IMR-90 (cell line): ENCODE data around the gene KIF21A. TPM values are rescaled to one million over a fixed set of nuclear protein-coding genes. Genes with fewer than 3 reads are reported as not detected.

Experiments
- ATAC-seq: fragments of 200-7000 bp; cut with Tn5 transposase; 2 replicates; pipeline ENCODE4 v1.9.1; 2020; ENCODE audit warnings: low read depth, mild to moderate bottlenecking, moderate library complexity
- BruUV-seq: library from RNA; stranded (reverse); fragments of 400-500 nt; replicated peaks from 2 replicates; lab custom pipeline; 2021; lab: Mats Ljungman, UMichigan
- CTCF ChIA-PET: fragments of 300-600 bp; formaldehyde crosslinking; extraction: SDS; loops from one replicate; lab custom pipeline; 2021; ENCODE audit warnings: antibody characterized with exemption; lab: Yijun Ruan, JAX
- POLR2A ChIA-PET: fragments of 300-600 bp; sonication (Branson Sonifier 250); formaldehyde crosslinking; loops from one replicate; lab custom pipeline; 2022; ENCODE audit warnings: antibody characterized with exemption; ENCODE audit not compliant: unreplicated experiment; lab: Charles Lee
- DNase-seq: peaks from one replicate; pipeline ENCODE4 v3.0.0; 2013
- H2AFZ ChIP-seq: replicated peaks from 2 replicates; pipeline ENCODE3; 2013; ENCODE audit warnings: low read length, mild to moderate bottlenecking; ENCODE audit not compliant: poor library complexity
- H2AK5ac ChIP-seq: 2 replicates; pipeline ENCODE4 v1.6.1; 2013; ENCODE audit warnings: low read depth, low read length, inconsistent platforms
- H2AK9ac ChIP-seq: replicated peaks from 2 replicates; pipeline ENCODE3; 2013; ENCODE audit warnings: mild to moderate bottlenecking, low read depth, low read length, moderate library complexity; ENCODE audit not compliant: poor library complexity
- H2BK120ac ChIP-seq: 2 replicates; pipeline ENCODE4 v1.6.1; 2013; ENCODE audit warnings: low read depth, low read length, inconsistent platforms
- H2BK15ac ChIP-seq: 3 replicates; pipeline ENCODE4 v1.6.1; 2013; ENCODE audit warnings: low read depth, low read length, inconsistent platforms
- H2BK20ac ChIP-seq: 2 replicates; pipeline ENCODE4 v1.6.1; 2013; ENCODE audit warnings: low read depth, mild to moderate bottlenecking, inconsistent platforms, low read length, moderate library complexity
- H2BK5ac ChIP-seq: 2 replicates; pipeline ENCODE4 v1.6.1; 2013; ENCODE audit warnings: mild to moderate bottlenecking, low read depth, low read length, inconsistent platforms; ENCODE audit not compliant: poor library complexity, severe bottlenecking
- H3K14ac ChIP-seq: replicated peaks from 2 replicates; pipeline ENCODE4 v1.6.1; 2013; ENCODE audit warnings: low read depth, low read length, inconsistent platforms
- H3K18ac ChIP-seq: 2 replicates; pipeline ENCODE4 v1.6.1; 2013; ENCODE audit warnings: low read depth, low read length, control low read depth
- H3K23ac ChIP-seq: 2 replicates; pipeline ENCODE4 v1.6.1; 2013; ENCODE audit warnings: low read depth, low read length, inconsistent platforms
- H3K27ac ChIP-seq: 2 replicates; pipeline ENCODE4 v1.5.1; 2013; ENCODE audit warnings: mild to moderate bottlenecking, control low read depth, low read length; ENCODE audit not compliant: insufficient read depth
- H3K27me3 ChIP-seq: 2 replicates; pipeline ENCODE4 v1.6.1; 2013; ENCODE audit warnings: low read length; ENCODE audit not compliant: control insufficient read depth, insufficient read depth
- H3K36me3 ChIP-seq: 2 replicates; pipeline ENCODE4 v1.6.1; 2013; ENCODE audit warnings: low read length, mixed read lengths; ENCODE audit not compliant: control insufficient read depth, insufficient read depth
- H3K4ac ChIP-seq: 2 replicates; pipeline ENCODE4 v1.6.1; 2013; ENCODE audit warnings: low read depth, low read length, inconsistent platforms
- H3K4me1 ChIP-seq: 2 replicates; pipeline ENCODE4 v1.6.1; 2013; ENCODE audit warnings: low read length, mixed read lengths; ENCODE audit not compliant: control insufficient read depth, insufficient read depth
- H3K4me2 ChIP-seq: 2 replicates; pipeline ENCODE4 v1.6.1; 2013; ENCODE audit warnings: low read depth, mild to moderate bottlenecking, control low read depth, low read length, moderate library complexity
- H3K4me3 ChIP-seq: 2 replicates; pipeline ENCODE4 v1.5.1; 2013; ENCODE audit warnings: low read depth, mild to moderate bottlenecking, control low read depth, low read length, moderate library complexity; ENCODE audit not compliant: insufficient read depth
- H3K56ac ChIP-seq: 2 replicates; pipeline ENCODE4 v1.6.1; 2013; ENCODE audit warnings: low read length, inconsistent platforms; ENCODE audit not compliant: insufficient read depth; ENCODE audit errors: extremely low read depth
- H3K79me1 ChIP-seq, 2 experiments: 2 replicates each; pipeline ENCODE4 v1.6.1; 2013; ENCODE audit warnings: low read length in 2 of 2, inconsistent platforms in 1 of 2, low read depth in 1 of 2
- H3K9ac ChIP-seq: 2 replicates; pipeline ENCODE4 v1.6.1; 2013; ENCODE audit warnings: low read depth, low read length, control low read depth
- H3K9me1 ChIP-seq: 2 replicates; pipeline ENCODE4 v1.6.1; 2013; ENCODE audit warnings: low read length, inconsistent platforms; ENCODE audit not compliant: insufficient read depth
- H3K9me3 ChIP-seq: 2 replicates; pipeline ENCODE4 v1.6.1; 2013; ENCODE audit warnings: low read length; ENCODE audit not compliant: control insufficient read depth, insufficient read depth
- H4K20me1 ChIP-seq: 2 replicates; pipeline ENCODE4 v1.6.1; 2013; ENCODE audit warnings: low read length, inconsistent platforms; ENCODE audit not compliant: insufficient read depth
- H4K5ac ChIP-seq: 2 replicates; pipeline ENCODE4 v1.6.1; 2013; ENCODE audit warnings: mild to moderate bottlenecking, low read depth, low read length, control low read depth
- H4K8ac ChIP-seq, 2 experiments: 2 replicates each; pipeline ENCODE4 v1.6.1; 2013; ENCODE audit warnings: low read depth in 2 of 2, low read length in 2 of 2, control low read depth in 1 of 2, inconsistent platforms in 1 of 2
- H4K91ac ChIP-seq: 2 replicates; pipeline ENCODE4 v1.6.1; 2013; ENCODE audit warnings: low read depth, low read length, inconsistent platforms; ENCODE audit not compliant: insufficient read depth
- BHLHE40 ChIP-seq: fragments of 150-350 bp; IDR thresholded peaks from 2 replicates; pipeline ENCODE4 v1.6.1; 2016; ENCODE audit warnings: mild to moderate bottlenecking, low read depth, low read length
- RAD21 ChIP-seq: IDR thresholded peaks from 2 replicates; pipeline ENCODE4 v1.6.1; 2012; ENCODE audit warnings: low read length, improper control_type of control experiment
- WGBS, 2 experiments: methylation state at CpG; one replicate each; pipeline versions ENCODE4 v1.1.5 to v1.1.7; 2013; ENCODE audit warnings: missing lambda C conversion rate in 2 of 2; ENCODE audit not compliant: insufficient read length in 1 of 2; ENCODE audit errors: extremely low coverage in 2 of 2; 5-methylcytosine and 5-hydroxymethylcytosine counted together
- dilution Hi-C: fragments of 300-500 bp; cut with HindIII; formaldehyde crosslinking; loops from one replicate; pipeline ENCODE4 v1.14.3; 2018; ENCODE audit warnings: low sequenced_read_pairs; ENCODE audit not compliant: unreplicated experiment
- in situ Hi-C: fragments of 300-500 bp; cut with MboI; formaldehyde crosslinking; loops from 3 replicates; pipeline ENCODE4 v1.14.3; 2019; ENCODE audit warnings: low sequenced_read_pairs, inconsistent platforms, mixed read lengths
- intact Hi-C: fragments of 100-400 bp; cut with micrococcal nuclease; formaldehyde crosslinking; loops from 2 replicates; pipeline ENCODE4 v1.10.0; 2022
- polyA plus RNA-seq, 3 experiments: library from polyadenylated mRNA; depleted of rRNA; stranded (reverse); fragments of >200 nt; gene quantifications; 2 replicates each; pipeline ENCODE4 v1.2.3, GENCODE V29; 2012; ENCODE audit warnings: low replicate concordance in 1 of 3
- total RNA-seq: library from RNA; depleted of rRNA; stranded (reverse); fragments of >200 nt; gene quantifications from 2 replicates; pipeline ENCODE4 v1.2.3, GENCODE V29; 2012
- TF ChIP-seq, protein P1 (sequence below): fragments of 150-350 bp; IDR thresholded peaks from 2 replicates; pipeline ENCODE4 v1.6.1; 2016; ENCODE audit warnings: low read depth, mild to moderate bottlenecking, low read length, moderate library complexity, borderline replicate concordance
- TF ChIP-seq, protein P2 (sequence below): fragments of 150-350 bp; IDR thresholded peaks from 2 replicates; pipeline ENCODE4 v1.6.1; 2017; ENCODE audit warnings: mild to moderate bottlenecking, antibody characterized with exemption, low read length, low read depth

Gene KIF21A
- total and polyA plus RNA-seq, 2 of the 4 experiments (the other 2 are of a cell fraction), result 0.38 to 1.1 TPM

DNA sequence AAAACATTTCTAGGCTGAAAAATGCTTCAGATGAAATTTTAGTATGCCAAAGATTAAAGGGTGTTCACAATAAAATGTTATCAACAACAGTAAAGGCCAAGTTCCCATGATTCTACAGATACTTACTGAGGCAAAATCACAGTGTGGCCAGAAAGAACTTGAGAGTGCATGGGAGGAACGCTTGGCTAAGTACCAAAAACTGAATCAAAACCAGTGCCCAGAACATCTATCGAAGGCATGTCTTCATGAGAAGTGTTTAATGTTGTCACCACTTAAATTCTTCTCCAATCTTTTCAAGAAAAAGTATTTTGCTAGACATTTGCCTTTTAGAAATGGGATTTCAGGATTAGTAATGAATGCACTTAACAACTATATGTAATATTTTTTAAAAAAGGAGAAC lies 41.5 kb downstream of the KIF21A start:
- no TSS peak for BruUV-seq
- H2AK9ac ChIP-seq, result no peak overlapping the region
- H4K91ac ChIP-seq, result no peak overlapping the region
- no peak overlapping the region for H2BK15ac ChIP-seq
- no peak overlapping the region for H4K8ac ChIP-seq
- ChIA-PET CTCF (no interaction called here), POLR2A (no interaction called here)
- H3K56ac ChIP-seq, result no peak overlapping the region
- no peak overlapping the region for H2BK5ac ChIP-seq
- WGBS, 2 experiments, result no CpG with 5 or more reads among the region's 2 CpGs
- no peaks in the 10 kb centered on the region for H3K4me1 ChIP-seq
- intact Hi-C loops (no loop called here), in situ Hi-C loops (no loop called here), dilution Hi-C loops (no loop called here)
- no peak overlapping the region for H3K27ac ChIP-seq
- no peaks in the 10 kb centered on the region for H3K36me3 ChIP-seq
- no peak overlapping the region for H4K5ac ChIP-seq
- H2BK20ac ChIP-seq, result no peak overlapping the region
- H3K27me3 ChIP-seq, result no peaks in the 10 kb centered on the region
- DNase-seq, result no peak
- H2AFZ ChIP-seq, result no peak overlapping the region
- no peak overlapping the region for H3K4ac ChIP-seq
- H3K9me3 ChIP-seq, result no peaks in the 10 kb centered on the region
- H3K9me1 ChIP-seq, result no peaks in the 10 kb centered on the region
- no peak overlapping the region for H3K4me2 ChIP-seq
- H3K14ac ChIP-seq, result no peak overlapping the region
- no peak for ATAC-seq
- H3K4me3 ChIP-seq, result no peak overlapping the region
- H4K20me1 ChIP-seq, result no peaks in the 10 kb centered on the region
- H2AK5ac ChIP-seq, result no peak overlapping the region
- TF ChIP-seq, protein P1, sequence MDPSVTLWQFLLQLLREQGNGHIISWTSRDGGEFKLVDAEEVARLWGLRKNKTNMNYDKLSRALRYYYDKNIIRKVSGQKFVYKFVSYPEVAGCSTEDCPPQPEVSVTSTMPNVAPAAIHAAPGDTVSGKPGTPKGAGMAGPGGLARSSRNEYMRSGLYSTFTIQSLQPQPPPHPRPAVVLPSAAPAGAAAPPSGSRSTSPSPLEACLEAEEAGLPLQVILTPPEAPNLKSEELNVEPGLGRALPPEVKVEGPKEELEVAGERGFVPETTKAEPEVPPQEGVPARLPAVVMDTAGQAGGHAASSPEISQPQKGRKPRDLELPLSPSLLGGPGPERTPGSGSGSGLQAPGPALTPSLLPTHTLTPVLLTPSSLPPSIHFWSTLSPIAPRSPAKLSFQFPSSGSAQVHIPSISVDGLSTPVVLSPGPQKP, result no peak
- TF ChIP-seq RAD21 (no peak), BHLHE40 (no peak)
- TF ChIP-seq, protein P2, sequence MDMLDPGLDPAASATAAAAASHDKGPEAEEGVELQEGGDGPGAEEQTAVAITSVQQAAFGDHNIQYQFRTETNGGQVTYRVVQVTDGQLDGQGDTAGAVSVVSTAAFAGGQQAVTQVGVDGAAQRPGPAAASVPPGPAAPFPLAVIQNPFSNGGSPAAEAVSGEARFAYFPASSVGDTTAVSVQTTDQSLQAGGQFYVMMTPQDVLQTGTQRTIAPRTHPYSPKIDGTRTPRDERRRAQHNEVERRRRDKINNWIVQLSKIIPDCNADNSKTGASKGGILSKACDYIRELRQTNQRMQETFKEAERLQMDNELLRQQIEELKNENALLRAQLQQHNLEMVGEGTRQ, result no peak
- no peak overlapping the region for H3K9ac ChIP-seq
- H3K79me1 ChIP-seq, result no peaks in the 10 kb centered on the region
- H3K18ac ChIP-seq, result no peak overlapping the region
- no peak overlapping the region for H2BK120ac ChIP-seq
- H3K23ac ChIP-seq, result no peak overlapping the region
